Stimulated activated CD8-positive, alpha-beta memory T cell treated with anti-CD3 and anti-CD28 coated beads, Interleukin-4, amount 100 ng/mL, for 24 hours (primary cell): ENCODE results near the gene CRYGC.
"Not testable (repeated sequence)": the region's sequence is repeated elsewhere in the genome, so short reads cannot be mapped to it uniquely, and the experiment has no call there.

Experiments used
- DNase-seq: peaks from one replicate; pipeline ENCODE4 v3.0.0-alpha.2; 2020; ENCODE audit warnings: low read depth

Gene CRYGC

GRCh38 chr2:208136716-208137094 is 7.1 kb upstream of the CRYGC start:
- no peak for DNase-seq

GRCh38 chr2:208135794-208136715 is 6.4 kb upstream of the CRYGC start:
- DNase-seq = no peak

GRCh38 chr2:208134928-208135586 is 5.4 kb upstream of the CRYGC start:
- no peak for DNase-seq

- no peak for DNase-seq
Observed at GRCh38 chr2:208130712-208131110, 1.1 kb upstream of the CRYGC start.

GRCh38 chr2:208128136-208128535 is 1.5 kb downstream of the CRYGC start:
- DNase-seq = no peak

GRCh38 chr2:208127090-208127489 is 2.5 kb downstream of the CRYGC start:
- no peak for DNase-seq

- DNase-seq = no peak
Observed at GRCh38 chr2:208125251-208125650, 4.4 kb downstream of the CRYGC start.

GRCh38 chr2:208124013-208124715 is 5.5 kb downstream of the CRYGC start, which contains the start of gene CRYGD:
CRYGD (minus strand) TSS chr2:208124524; CDS start chr2:208124473, 51 bp downstream.
- DNase-seq = not testable (repeated sequence)

- no peak for DNase-seq
Observed at GRCh38 chr2:208122248-208122647, 7.4 kb downstream of the CRYGC start.

GRCh38 chr2:208118918-208119317 is 10.7 kb downstream of the CRYGC start:
- no peak for DNase-seq

GRCh38 chr2:208117390-208117789 is 12.2 kb downstream of the CRYGC start:
- not testable (repeated sequence) for DNase-seq

- no peak for DNase-seq
Observed at GRCh38 chr2:208112969-208113368, 16.7 kb downstream of the CRYGC start.

GRCh38 chr2:208112273-208112745 is 17.3 kb downstream of the CRYGC start:
- DNase-seq = not testable (repeated sequence)

GRCh38 chr2:208103616-208104015 is 26.0 kb downstream of the CRYGC start:
- DNase-seq = no peak

- no peak for DNase-seq
Observed at GRCh38 chr2:208101716-208102631, 27.7 kb downstream of the CRYGC start.

- no peak for DNase-seq
Observed at GRCh38 chr2:208099682-208100470, 29.8 kb downstream of the CRYGC start.

GRCh38 chr2:208098701-208099100 is 30.9 kb downstream of the CRYGC start:
- not testable (repeated sequence) for DNase-seq

- no peak for DNase-seq
Observed at GRCh38 chr2:208098267-208098666, 31.4 kb downstream of the CRYGC start.

GRCh38 chr2:208097801-208098200 is 31.8 kb downstream of the CRYGC start:
- no peak for DNase-seq

GRCh38 chr2:208097313-208097712 is 32.3 kb downstream of the CRYGC start:
- DNase-seq = no peak
